CD8-positive, alpha-beta memory T cell (primary cell): ENCODE results near the gene GIMAP4. TPM values are rescaled to one million over a fixed set of nuclear protein-coding genes. Genes with fewer than 3 reads are reported as not detected.
"Not testable (repeated sequence)": the region's sequence is repeated elsewhere in the genome, so short reads cannot be mapped to it uniquely, and the experiment has no call there.

Source experiments
- CTCF ChIA-PET: fragments of 350-600 bp; sonication (Branson Sonifier 250); formaldehyde crosslinking; loops from one replicate; lab custom pipeline; 2021; ENCODE audit warnings: antibody characterized with exemption; lab: Charles Lee
- POLR2A ChIA-PET: fragments of 350-600 bp; sonication (Branson Sonifier 250); formaldehyde crosslinking; loops from one replicate; lab custom pipeline; 2021; ENCODE audit warnings: antibody characterized with exemption; lab: Charles Lee
- DNase-seq, 5 donors: peaks; one replicate each; pipeline versions ENCODE4 v3.0.0 to v3.0.0-alpha.2; 2020 to 2022; ENCODE audit warnings: mixed read lengths in 1 of 5
- H3K27ac ChIP-seq: one replicate; pipeline ENCODE4 v1.7.0; 2013; ENCODE audit warnings: low read depth, mild to moderate bottlenecking, low read length, moderate library complexity
- H3K27me3 ChIP-seq: 2 replicates; pipeline ENCODE4 v1.7.0; 2013; ENCODE audit warnings: low read length, mild to moderate bottlenecking; ENCODE audit not compliant: insufficient read depth, poor library complexity, severe bottlenecking
- H3K36me3 ChIP-seq: 2 replicates; pipeline ENCODE4 v1.7.0; 2013; ENCODE audit warnings: mild to moderate bottlenecking, low read length, moderate library complexity; ENCODE audit not compliant: insufficient read depth
- H3K4me1 ChIP-seq: 2 replicates; pipeline ENCODE4 v1.7.0; 2013; ENCODE audit warnings: mild to moderate bottlenecking, low read length, moderate library complexity; ENCODE audit not compliant: insufficient read depth
- H3K4me3 ChIP-seq: 2 replicates; pipeline ENCODE4 v1.7.0; 2013; ENCODE audit warnings: mild to moderate bottlenecking, low read length
- H3K9me3 ChIP-seq: 2 replicates; pipeline ENCODE4 v1.7.0; 2013; ENCODE audit warnings: mild to moderate bottlenecking, low read length
- H3K27ac Mint-ChIP-seq, 8 donors: one replicate each; pipeline ENCODE4 v1.8.0; 2020 to 2021; ENCODE audit warnings: mixed read lengths in 8 of 8, mild to moderate bottlenecking in 6 of 8, inconsistent platforms in 3 of 8, moderate library complexity in 3 of 8
- H3K27me3 Mint-ChIP-seq, 2 donors: one replicate each; pipeline ENCODE4 v1.8.0; 2020 to 2021; ENCODE audit warnings: mixed read lengths in 2 of 2, mild to moderate bottlenecking in 1 of 2, moderate library complexity in 1 of 2
- H3K36me3 Mint-ChIP-seq, 3 donors: one replicate each; pipeline ENCODE4 v1.8.0; 2020 to 2021; ENCODE audit warnings: mixed read lengths in 3 of 3, inconsistent platforms in 1 of 3, mild to moderate bottlenecking in 1 of 3
- H3K4me1 Mint-ChIP-seq, 3 donors: one replicate each; pipeline ENCODE4 v1.8.0; 2020 to 2021; ENCODE audit warnings: mixed read lengths in 3 of 3, inconsistent platforms in 1 of 3, mild to moderate bottlenecking in 1 of 3
- H3K4me3 Mint-ChIP-seq, 7 donors: one replicate each; pipeline ENCODE4 v1.8.0; 2020 to 2021; ENCODE audit warnings: mixed read lengths in 7 of 7, mild to moderate bottlenecking in 6 of 7, moderate library complexity in 4 of 7, inconsistent platforms in 2 of 7
- H3K9me3 Mint-ChIP-seq, 5 donors: one replicate each; pipeline ENCODE4 v1.8.0; 2020 to 2022; ENCODE audit warnings: mixed read lengths in 5 of 5, mild to moderate bottlenecking in 3 of 5, moderate library complexity in 2 of 5, inconsistent platforms in 1 of 5
- polyA plus RNA-seq: library from polyadenylated mRNA; unstranded; fragments of 300-500 nt; fragmentation: Illumina TruSeq; gene quantifications from one replicate; pipeline ENCODE4 v1.2.3, GENCODE V29; 2021
- total RNA-seq, 2 experiments: library from RNA; stranded (reverse); gene quantifications; one replicate each; pipeline ENCODE4 v1.2.3, GENCODE V29; 2021

The GIMAP4 gene
- 10 to 100 TPM; 57.3 to 59.3 TPM for total RNA-seq
- polyA plus RNA-seq, result 577 TPM

- Histone ChIP-seq H3K36me3 (peaks cover 31% of the 10 kb centered on the region), H3K4me1 (peaks cover 74% of the 10 kb centered on the region), H3K9me3 (peaks cover 20% of the 10 kb centered on the region), H3K27me3 (no peaks in the 10 kb centered on the region), H3K4me3 (peak within 1 kb of the TSS; percentile 90), H3K27ac (peak within 1 kb of the TSS; percentile 67)
- Mint-ChIP-seq H3K9me3 (peaks cover 5 to 49% (median 34%) of the 10 kb centered on the region in 5 donors), H3K4me3 (peak within 1 kb of the TSS; percentile 97 to 100 (median 100)), H3K4me1 (peaks cover 72 to 86% (median 85%) of the 10 kb centered on the region in 3 donors), H3K27me3 (peaks cover 0 to 4% of the 10 kb centered on the region in 2 donors), H3K27ac (peak within 1 kb of the TSS; percentile 86 to 99 (median 98)), H3K36me3 (peaks cover 27 to 61% (median 50%) of the 10 kb centered on the region in 3 donors)
- ChIA-PET CTCF (interaction anchor here (0.7 to 4.9 kb wide), 17 partner anchors 42 to 192 kb away, joined by 3 to 28 read pairs (median 8); partner anchors contain the start of genes GIMAP1, GIMAP2, GIMAP7 and GIMAP8), POLR2A (interaction anchor here (0.7 to 1.7 kb wide), 15 partner anchors 15 to 188 kb away, joined by 3 to 15 read pairs (median 3); partner anchors contain the start of genes GIMAP1, GIMAP7 and GIMAP8)
- peak in 2 of 5 donors; percentile 36 to 56 for DNase-seq
These were observed at the start of gene GIMAP4 for GRCh38 chr7:150567169-150567568. Gene GIMAP4 (plus strand): TSS chr7:150567390. CDS start chr7:150569902, 2,512 bp downstream.

GRCh38 chr7:150519310-150519709 is 47.9 kb upstream of the GIMAP4 start:
- Mint-ChIP-seq H3K9me3 (peaks cover 4 to 27% (median 20%) of the 10 kb centered on the region in 5 donors), H3K4me3 (peak overlapping the region; percentile 96 to 100 (median 100)), H3K36me3 (peaks cover 43 to 76% (median 56%) of the 10 kb centered on the region in 3 donors), H3K27ac (peak overlapping the region; percentile 76 to 99 (median 92)), H3K4me1 (peaks cover 34 to 45% (median 38%) of the 10 kb centered on the region in 3 donors), H3K27me3 (no peaks in the 10 kb centered on the region)
- ChIA-PET CTCF (interaction anchor here (1.4 to 4.2 kb wide), 4 partner anchors 45 to 236 kb away, joined by 4 to 31 read pairs (median 7); partner anchors contain the start of genes GIMAP4 and GIMAP8), POLR2A (interaction anchor here (0.6 to 6.6 kb wide), 7 partner anchors 17 to 236 kb away, joined by 3 to 76 read pairs (median 3); partner anchors contain the start of genes GIMAP4 and GIMAP8)
- H3K9me3 ChIP-seq, result peaks cover 5% of the 10 kb centered on the region
- H3K4me1 ChIP-seq, result peaks cover 15% of the 10 kb centered on the region
- peak overlapping the region; percentile 65 for H3K4me3 ChIP-seq
- H3K27ac ChIP-seq, result peak overlapping the region; percentile 38
- H3K27me3 ChIP-seq, result no peaks in the 10 kb centered on the region
- peaks cover 19% of the 10 kb centered on the region for H3K36me3 ChIP-seq
- DNase-seq, result no peak

GRCh38 chr7:150520145-150520544 is 47.0 kb upstream of the GIMAP4 start:
- peak in 1 of 5 donors; percentile 47 for DNase-seq
- peaks cover 22% of the 10 kb centered on the region for H3K4me1 ChIP-seq
- Mint-ChIP-seq H3K36me3 (peaks cover 43 to 72% (median 60%) of the 10 kb centered on the region in 3 donors), H3K9me3 (peaks cover 11 to 34% (median 27%) of the 10 kb centered on the region in 5 donors), H3K27ac (peak overlapping the region; percentile 76 to 97 (median 90)), H3K27me3 (no peaks in the 10 kb centered on the region), H3K4me1 (peaks cover 40 to 51% (median 43%) of the 10 kb centered on the region in 3 donors), H3K4me3 (peak overlapping the region; percentile 96 to 100 (median 100))
- H3K4me3 ChIP-seq, result peak overlapping the region; percentile 65
- peaks cover 8% of the 10 kb centered on the region for H3K9me3 ChIP-seq
- peak overlapping the region; percentile 38 for H3K27ac ChIP-seq
- ChIA-PET CTCF (interaction anchor here (1.4 to 4.2 kb wide), 3 partner anchors 44 to 70 kb away, joined by 4 to 31 read pairs (median 8); partner anchors contain the start of genes GIMAP4 and GIMAP8), POLR2A (interaction anchor here (0.5 to 6.6 kb wide), 10 partner anchors 8 to 235 kb away, joined by 3 to 76 read pairs (median 4); partner anchors contain the start of gene GIMAP8)
- peaks cover 19% of the 10 kb centered on the region for H3K36me3 ChIP-seq
- no peaks in the 10 kb centered on the region for H3K27me3 ChIP-seq

- Mint-ChIP-seq H3K4me1 (peaks cover 62 to 74% (median 65%) of the 10 kb centered on the region in 3 donors), H3K27ac (peak overlapping the region; percentile 74 to 97 (median 87)), H3K9me3 (peaks cover 27 to 53% (median 50%) of the 10 kb centered on the region in 5 donors), H3K36me3 (peaks cover 32 to 63% (median 54%) of the 10 kb centered on the region in 3 donors), H3K4me3 (peak overlapping the region; percentile 40 to 100 (median 99))
- H3K4me3 ChIP-seq, H3K27me3 ChIP-seq, DNase-seq, POLR2A ChIA-PET, H3K27ac ChIP-seq, H3K27me3 Mint-ChIP-seq: not testable (repeated sequence)
- Histone ChIP-seq H3K9me3 (peaks cover 12% of the 10 kb centered on the region), H3K4me1 (peaks cover 30% of the 10 kb centered on the region), H3K36me3 (peaks cover 19% of the 10 kb centered on the region)
- CTCF ChIA-PET, result interaction anchor here (0.7 kb wide), 1 partner anchor 25 kb away, joined by 3 read pairs; no protein-coding TSS in a partner anchor
These were observed 44.3 kb upstream of the GIMAP4 start for GRCh38 chr7:150522931-150523330.

GRCh38 chr7:150524018-150524417 is 43.2 kb upstream of the GIMAP4 start:
- CTCF ChIA-PET, result interaction anchor here (1.2 to 2.5 kb wide), 2 partner anchors 44 to 73 kb away, joined by 3 to 9 read pairs; partner anchors contain the start of genes GIMAP4 and GIMAP8
- POLR2A ChIA-PET, result interaction anchor here (1.8 kb wide), 1 partner anchor 222 kb away, joined by 4 read pairs; no protein-coding TSS in a partner anchor
- Histone ChIP-seq H3K36me3 (peaks cover 19% of the 10 kb centered on the region), H3K4me3 (no peak overlapping the region), H3K4me1 (peaks cover 30% of the 10 kb centered on the region), H3K27ac (no peak overlapping the region), H3K27me3 (no peaks in the 10 kb centered on the region), H3K9me3 (peaks cover 20% of the 10 kb centered on the region)
- Mint-ChIP-seq H3K4me1 (peaks cover 68 to 77% (median 71%) of the 10 kb centered on the region in 3 donors), H3K9me3 (peaks cover 29 to 64% (median 60%) of the 10 kb centered on the region in 5 donors), H3K27ac (peak overlapping the region; percentile 54 to 97 (median 87)), H3K4me3 (peak overlapping the region in 6 of 7 donors; percentile 53 to 100 (median 94)), H3K27me3 (no peaks in the 10 kb centered on the region), H3K36me3 (peaks cover 29 to 66% (median 46%) of the 10 kb centered on the region in 3 donors)
- no peak for DNase-seq

GRCh38 chr7:150531704-150532103 is 35.5 kb upstream of the GIMAP4 start:
- no peaks in the 10 kb centered on the region for H3K36me3 ChIP-seq
- CTCF ChIA-PET, result interaction anchor here (1.7 kb wide), 1 partner anchor 83 kb away, joined by 4 read pairs; no protein-coding TSS in a partner anchor
- peaks cover 24 to 74% (median 34%) of the 10 kb centered on the region in 3 donors for H3K36me3 Mint-ChIP-seq
- H3K4me3 Mint-ChIP-seq, result no peak overlapping the region
- no peak overlapping the region for H3K27ac ChIP-seq
- H3K9me3 ChIP-seq, result peaks cover 20% of the 10 kb centered on the region
- POLR2A ChIA-PET, result no interaction called here
- no peaks in the 10 kb centered on the region for H3K27me3 Mint-ChIP-seq
- peaks cover 22 to 32% (median 25%) of the 10 kb centered on the region in 3 donors for H3K4me1 Mint-ChIP-seq
- no peak for DNase-seq
- H3K27me3 ChIP-seq, result no peaks in the 10 kb centered on the region
- H3K9me3 Mint-ChIP-seq, result peaks cover 32 to 67% (median 57%) of the 10 kb centered on the region in 5 donors
- no peak overlapping the region for H3K4me3 ChIP-seq
- H3K4me1 ChIP-seq, result no peaks in the 10 kb centered on the region
- no peak overlapping the region for H3K27ac Mint-ChIP-seq

- peaks cover 9 to 74% (median 21%) of the 10 kb centered on the region in 3 donors for H3K36me3 Mint-ChIP-seq
- peaks cover 29% of the 10 kb centered on the region for H3K9me3 ChIP-seq
- POLR2A ChIA-PET, result no interaction called here
These were observed 28.9 kb upstream of the GIMAP4 start for GRCh38 chr7:150538259-150538658.

More at GRCh38 chr7:150538259-150538658, 28.9 kb upstream of the GIMAP4 start:
- peaks cover 18 to 64% (median 57%) of the 10 kb centered on the region in 5 donors for H3K9me3 Mint-ChIP-seq
- CTCF ChIA-PET, result interaction anchor here (1.2 to 1.6 kb wide), 3 partner anchors 12 to 89 kb away, joined by 3 to 5 read pairs (median 4); no protein-coding TSS in a partner anchor
- no peak overlapping the region for H3K4me3 Mint-ChIP-seq
- H3K27ac Mint-ChIP-seq, result no peak overlapping the region
- Histone ChIP-seq H3K4me1 (no peaks in the 10 kb centered on the region), H3K27me3 (no peaks in the 10 kb centered on the region), H3K4me3 (no peak overlapping the region), H3K36me3 (no peaks in the 10 kb centered on the region), H3K27ac (no peak overlapping the region)
- H3K4me1 Mint-ChIP-seq, result peaks cover 4 to 25% (median 5%) of the 10 kb centered on the region in 3 donors
- H3K27me3 Mint-ChIP-seq, result no peaks in the 10 kb centered on the region
- no peak for DNase-seq
